ENCODE results near the gene GRSF1. TPM values are rescaled to one million over a fixed set of nuclear protein-coding genes. Genes with fewer than 3 reads are reported as not detected.

GRSF1 gene
- total RNA-seq, 2 donors from 2014 or later, result 43.2 to 86.5 TPM

- no peak overlapping the region for H3K27ac ChIP-seq
- no peaks in the 10 kb centered on the region for H3K9me3 ChIP-seq
- peaks cover 95% of the 10 kb centered on the region for H3K36me3 ChIP-seq
- no peak for TF ChIP-seq CTCF (IDR thresholded peaks at IDR 0.05)
- DNase-seq (ENCODE audit: low spot score), result no peak
- no peaks in the 10 kb centered on the region for H3K4me1 ChIP-seq
- no peak overlapping the region for H3K4me3 ChIP-seq
- H3K27me3 ChIP-seq, result no peaks in the 10 kb centered on the region
Measured at GRCh38 chr4:70830054-70830453, 9.6 kb downstream of the GRSF1 start.

GRCh38 chr4:70829492-70829891, 10.2 kb downstream of the GRSF1 start:
- DNase-seq (ENCODE audit: low spot score), result no peak
- Histone ChIP-seq H3K9me3 (no peaks in the 10 kb centered on the region), H3K4me1 (no peaks in the 10 kb centered on the region), H3K36me3 (peaks cover 95% of the 10 kb centered on the region), H3K27ac (no peak overlapping the region), H3K27me3 (no peaks in the 10 kb centered on the region), H3K4me3 (no peak overlapping the region)
- no peak for TF ChIP-seq CTCF (IDR thresholded peaks at IDR 0.05)

DNA sequence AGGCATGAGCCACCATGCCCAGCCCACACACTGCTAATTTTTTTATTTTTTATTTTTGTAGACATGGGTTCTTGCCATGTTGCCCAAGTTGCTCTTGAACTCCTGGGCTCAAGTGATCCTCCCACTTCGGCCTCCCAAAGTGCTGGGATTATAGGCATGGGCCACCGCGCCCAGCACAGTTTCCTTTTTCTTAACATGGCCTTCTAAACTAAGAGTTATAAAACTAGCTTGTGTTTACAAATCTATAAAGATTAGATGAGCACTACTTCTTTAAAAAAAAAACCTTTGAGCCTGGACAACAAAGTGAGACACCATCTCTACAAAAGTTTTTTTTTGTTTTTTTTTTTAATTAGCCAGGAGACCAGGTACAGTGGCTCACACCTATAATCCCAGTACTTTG, 10.7 kb downstream of the GRSF1 start:
- Histone ChIP-seq H3K9me3 (no peaks in the 10 kb centered on the region), H3K4me1 (no peaks in the 10 kb centered on the region), H3K36me3 (peaks cover 95% of the 10 kb centered on the region), H3K27me3 (no peaks in the 10 kb centered on the region), H3K4me3 (no peak overlapping the region), H3K27ac (no peak overlapping the region)
- no peak for TF ChIP-seq CTCF (IDR thresholded peaks at IDR 0.05)
- no peak for DNase-seq (ENCODE audit: low spot score)

GRCh38 chr4:70818921-70819320, 20.8 kb downstream of the GRSF1 start:
- H3K4me1 ChIP-seq, result no peaks in the 10 kb centered on the region
- TF ChIP-seq CTCF (IDR thresholded peaks at IDR 0.05), result no peak
- DNase-seq (ENCODE audit: low spot score), result no peak
- H3K27me3 ChIP-seq, result no peaks in the 10 kb centered on the region
- H3K27ac ChIP-seq, result no peak overlapping the region
- no peaks in the 10 kb centered on the region for H3K9me3 ChIP-seq
- H3K4me3 ChIP-seq, result no peak overlapping the region
- peaks cover 48% of the 10 kb centered on the region for H3K36me3 ChIP-seq

DNA sequence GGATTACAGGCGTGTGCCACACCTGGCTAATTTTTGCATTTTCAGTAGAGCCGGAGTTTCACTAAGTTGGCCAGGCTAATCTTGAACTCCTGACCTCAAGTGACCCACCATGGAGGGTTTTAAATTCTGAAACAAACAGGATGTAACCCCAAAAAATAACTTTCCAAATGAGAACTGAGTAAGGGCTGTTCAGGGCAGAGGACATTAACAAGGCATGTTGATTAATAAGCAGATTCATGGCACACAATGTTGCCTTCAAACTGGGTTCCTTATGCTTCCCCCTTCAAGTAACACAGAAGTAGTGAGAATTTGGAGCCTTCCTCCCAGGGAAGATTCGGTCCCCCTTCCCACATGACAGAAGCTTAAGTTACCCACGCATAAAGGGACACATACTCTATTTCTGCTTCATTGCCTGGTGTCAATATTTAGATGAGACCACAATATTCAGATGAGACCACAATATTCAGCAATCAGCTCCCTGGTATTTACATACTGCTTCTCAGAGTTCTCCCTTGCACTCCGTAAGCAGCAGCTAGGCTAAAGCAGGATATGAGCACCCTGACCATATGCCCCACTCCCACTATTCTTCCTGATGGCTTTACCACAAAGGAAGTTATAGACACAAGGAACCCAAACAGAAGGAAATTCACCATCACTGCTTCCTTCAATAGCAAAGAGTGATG, 21.4 kb downstream of the GRSF1 start:
- H3K27me3 ChIP-seq, result no peaks in the 10 kb centered on the region
- no peak for DNase-seq (ENCODE audit: low spot score)
- no peak overlapping the region for H3K4me3 ChIP-seq
- TF ChIP-seq CTCF (IDR thresholded peaks at IDR 0.05), result no peak
- peaks cover 42% of the 10 kb centered on the region for H3K36me3 ChIP-seq
- H3K9me3 ChIP-seq, result no peaks in the 10 kb centered on the region
- H3K4me1 ChIP-seq, result no peaks in the 10 kb centered on the region
- H3K27ac ChIP-seq, result no peak overlapping the region

GRCh38 chr4:70816894-70817293, 22.8 kb downstream of the GRSF1 start:
- no peak overlapping the region for H3K4me3 ChIP-seq
- H3K27ac ChIP-seq, result no peak overlapping the region
- H3K4me1 ChIP-seq, result no peaks in the 10 kb centered on the region
- DNase-seq (ENCODE audit: low spot score), result no peak
- no peaks in the 10 kb centered on the region for H3K27me3 ChIP-seq
- H3K9me3 ChIP-seq, result no peaks in the 10 kb centered on the region
- peaks cover 29% of the 10 kb centered on the region for H3K36me3 ChIP-seq
- TF ChIP-seq CTCF (IDR thresholded peaks at IDR 0.05), result no peak

Data from right atrium auricular region (tissue), 2 donors.